ENCODE results near the gene UBE2L3.
"Not testable (repeated sequence)": the region's sequence is repeated elsewhere in the genome, so short reads cannot be mapped to it uniquely, and the experiment has no call there.

The UBE2L3 gene

GRCh38 chr22:21567456-21568346 is at the start of gene UBE2L3:
Gene UBE2L3 (plus strand): TSS chr22:21567714. CDS start chr22:21567745, 31 bp downstream.
- H3K4me3 Mint-ChIP-seq: peak within 1 kb of the TSS; percentile 92 to 97 (median 96)
- peaks cover under 1% of the 10 kb centered on the region for H3K36me3 Mint-ChIP-seq (ENCODE audit: low read depth)
- H3K27ac Mint-ChIP-seq: peak within 1 kb of the TSS; percentile 85 to 97 (median 97)
- peaks cover 34% of the 10 kb centered on the region for H3K4me1 Mint-ChIP-seq
- no peak for TF ChIP-seq CTCF (IDR thresholded peaks at IDR 0.05; ENCODE audit: unreplicated experiment in 3 of 3)
- no peaks in the 10 kb centered on the region for H3K27me3 Mint-ChIP-seq (ENCODE audit: low read depth)
- no peaks in the 10 kb centered on the region for H3K9me3 Mint-ChIP-seq

GRCh38 chr22:21526705-21527500 is 40.6 kb upstream of the UBE2L3 start:
- not testable (repeated sequence) for H3K27ac Mint-ChIP-seq; H3K4me1 Mint-ChIP-seq; H3K27me3 Mint-ChIP-seq (ENCODE audit: low read depth); H3K4me3 Mint-ChIP-seq; H3K9me3 Mint-ChIP-seq; H3K36me3 Mint-ChIP-seq (ENCODE audit: low read depth)

- not testable (repeated sequence) for H3K27ac Mint-ChIP-seq, H3K4me1 Mint-ChIP-seq
These were observed 36.0 kb upstream of the UBE2L3 start for GRCh38 chr22:21531525-21531924.

GRCh38 chr22:21532863-21533648 is 34.5 kb upstream of the UBE2L3 start:
- H3K4me1 Mint-ChIP-seq; H3K36me3 Mint-ChIP-seq (ENCODE audit: low read depth): not testable (repeated sequence)

More at GRCh38 chr22:21531525-21531924, 36.0 kb upstream of the UBE2L3 start:
- H3K9me3 Mint-ChIP-seq; H3K4me3 Mint-ChIP-seq; H3K27me3 Mint-ChIP-seq (ENCODE audit: low read depth); H3K36me3 Mint-ChIP-seq (ENCODE audit: low read depth): not testable (repeated sequence)

GRCh38 chr22:21539862-21540261 is 27.7 kb upstream of the UBE2L3 start:
- not testable (repeated sequence) for H3K4me1 Mint-ChIP-seq; H3K4me3 Mint-ChIP-seq; H3K9me3 Mint-ChIP-seq; H3K36me3 Mint-ChIP-seq (ENCODE audit: low read depth); H3K27ac Mint-ChIP-seq; H3K27me3 Mint-ChIP-seq (ENCODE audit: low read depth)

More at GRCh38 chr22:21532863-21533648, 34.5 kb upstream of the UBE2L3 start:
- H3K27ac Mint-ChIP-seq; H3K27me3 Mint-ChIP-seq (ENCODE audit: low read depth); H3K4me3 Mint-ChIP-seq; H3K9me3 Mint-ChIP-seq: not testable (repeated sequence)

GRCh38 chr22:21544432-21545322 is 22.8 kb upstream of the UBE2L3 start:
- not testable (repeated sequence) for H3K4me1 Mint-ChIP-seq

GRCh38 chr22:21549558-21549957 is 18.0 kb upstream of the UBE2L3 start:
- not testable (repeated sequence) for H3K27ac Mint-ChIP-seq; H3K4me3 Mint-ChIP-seq; H3K9me3 Mint-ChIP-seq; H3K36me3 Mint-ChIP-seq (ENCODE audit: low read depth); H3K4me1 Mint-ChIP-seq; H3K27me3 Mint-ChIP-seq (ENCODE audit: low read depth)

More at GRCh38 chr22:21544432-21545322, 22.8 kb upstream of the UBE2L3 start:
- H3K27ac Mint-ChIP-seq; H3K9me3 Mint-ChIP-seq; H3K36me3 Mint-ChIP-seq (ENCODE audit: low read depth); H3K4me3 Mint-ChIP-seq; H3K27me3 Mint-ChIP-seq (ENCODE audit: low read depth): not testable (repeated sequence)

GRCh38 chr22:21550008-21550677 is 17.4 kb upstream of the UBE2L3 start:
- not testable (repeated sequence) for H3K27me3 Mint-ChIP-seq (ENCODE audit: low read depth); H3K27ac Mint-ChIP-seq; H3K4me1 Mint-ChIP-seq; H3K4me3 Mint-ChIP-seq; H3K9me3 Mint-ChIP-seq; H3K36me3 Mint-ChIP-seq (ENCODE audit: low read depth)

- not testable (repeated sequence) for H3K4me3 Mint-ChIP-seq; H3K9me3 Mint-ChIP-seq; H3K27ac Mint-ChIP-seq; H3K4me1 Mint-ChIP-seq; H3K36me3 Mint-ChIP-seq (ENCODE audit: low read depth); H3K27me3 Mint-ChIP-seq (ENCODE audit: low read depth)
These were observed 16.9 kb upstream of the UBE2L3 start for GRCh38 chr22:21550678-21551047.

- not testable (repeated sequence) for H3K4me3 Mint-ChIP-seq; H3K27me3 Mint-ChIP-seq (ENCODE audit: low read depth); H3K9me3 Mint-ChIP-seq; H3K27ac Mint-ChIP-seq; H3K36me3 Mint-ChIP-seq (ENCODE audit: low read depth); H3K4me1 Mint-ChIP-seq
These were observed 16.2 kb upstream of the UBE2L3 start, which contains the start of gene RIMBP3C for GRCh38 chr22:21551361-21551760. Gene RIMBP3C (minus strand): TSS chr22:21551461. CDS start chr22:21550976, 485 bp downstream.

- not testable (repeated sequence) for H3K9me3 Mint-ChIP-seq; H3K36me3 Mint-ChIP-seq (ENCODE audit: low read depth); H3K4me3 Mint-ChIP-seq; H3K27ac Mint-ChIP-seq; H3K4me1 Mint-ChIP-seq; H3K27me3 Mint-ChIP-seq (ENCODE audit: low read depth)
These were observed 8.0 kb upstream of the UBE2L3 start for GRCh38 chr22:21559345-21560125.

GRCh38 chr22:21560657-21561056 is 6.9 kb upstream of the UBE2L3 start:
- H3K4me3 Mint-ChIP-seq; H3K4me1 Mint-ChIP-seq; H3K36me3 Mint-ChIP-seq (ENCODE audit: low read depth); H3K9me3 Mint-ChIP-seq; H3K27ac Mint-ChIP-seq; H3K27me3 Mint-ChIP-seq (ENCODE audit: low read depth): not testable (repeated sequence)
